Stimulated activated memory B cell treated with anti-CD40 and anti-IgM and Interleukin-4, amounts not matched to agents 10 μg/mL and 1 μg/mL and 100 μg/mL, for 72 hours (primary cell): ENCODE data around the gene PRSS27.
A peak's percentile ranks its signal among the peaks of the same experiment; 100 is the strongest.

Experiments
- ATAC-seq: fragments of 150-1000 bp; cut with Tn5 transposase; 2 replicates; pipeline ENCODE4 v1.10.0; 2021
- H3K27ac Mint-ChIP-seq: one replicate; pipeline ENCODE4 v1.8.0; 2022; ENCODE audit warnings: mild to moderate bottlenecking, mixed read lengths
- H3K27me3 Mint-ChIP-seq: one replicate; pipeline ENCODE4 v1.8.0; 2022; ENCODE audit warnings: mixed read lengths
- H3K36me3 Mint-ChIP-seq: one replicate; pipeline ENCODE4 v1.8.0; 2022; ENCODE audit warnings: mixed read lengths
- H3K4me1 Mint-ChIP-seq: one replicate; pipeline ENCODE4 v1.8.0; 2022; ENCODE audit warnings: mixed read lengths
- H3K4me3 Mint-ChIP-seq: one replicate; pipeline ENCODE4 v1.8.0; 2022; ENCODE audit warnings: mild to moderate bottlenecking, moderate library complexity, mixed read lengths
- H3K9me3 Mint-ChIP-seq: one replicate; pipeline ENCODE4 v1.8.0; 2022; ENCODE audit warnings: mixed read lengths

The PRSS27 gene

DNA sequence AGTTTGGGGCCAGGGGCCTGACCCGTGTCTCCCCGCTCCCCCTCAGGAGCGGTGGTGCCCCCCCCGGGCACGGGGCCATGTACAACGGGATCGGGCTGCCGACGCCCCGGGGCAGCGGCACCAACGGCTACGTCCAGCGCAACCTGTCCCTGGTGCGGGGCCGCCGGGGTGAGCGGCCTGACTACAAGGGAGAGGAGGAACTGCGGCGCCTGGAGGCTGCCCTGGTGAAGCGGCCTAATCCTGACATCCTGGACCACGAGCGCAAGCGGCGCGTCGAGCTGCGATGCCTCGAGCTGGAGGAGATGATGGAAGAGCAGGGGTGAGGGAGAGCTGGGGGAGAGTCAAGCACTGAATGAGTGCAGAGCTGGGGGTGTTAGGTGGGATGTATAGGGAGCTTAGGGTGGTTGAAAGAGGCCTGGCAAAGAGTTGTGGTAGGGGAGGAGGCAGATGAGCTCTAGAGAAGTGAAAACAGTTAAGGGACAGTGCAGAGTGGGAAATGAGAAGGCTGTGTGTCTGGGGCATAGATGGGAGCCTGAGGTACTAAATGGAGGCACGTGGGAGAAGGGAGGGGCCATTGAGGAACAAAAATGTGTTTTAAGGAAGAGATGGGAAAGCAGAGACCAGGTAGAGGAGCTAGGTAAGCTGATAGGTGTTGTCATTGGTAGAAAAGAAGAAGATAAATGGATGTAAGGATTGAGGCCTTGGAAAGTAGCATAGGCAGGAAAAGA lies 36.4 kb upstream of the PRSS27 start:
- H3K27me3 Mint-ChIP-seq = no peaks in the 10 kb centered on the region

GRCh38 chr16:2755158-2755557 lies 35.1 kb upstream of the PRSS27 start:
- Mint-ChIP-seq H3K4me3 (peak overlapping the region; percentile 89), H3K27ac (peak overlapping the region; percentile 99), H3K36me3 (peaks cover 76% of the 10 kb centered on the region), H3K4me1 (peaks cover 64% of the 10 kb centered on the region), H3K27me3 (no peaks in the 10 kb centered on the region), H3K9me3 (peaks cover 5% of the 10 kb centered on the region)
- no peak for ATAC-seq

More for the DNA sequence above, 36.4 kb upstream of the PRSS27 start:
- peaks cover 81% of the 10 kb centered on the region for H3K36me3 Mint-ChIP-seq
- no peak for ATAC-seq
- H3K4me3 Mint-ChIP-seq = peak overlapping the region; percentile 1
- H3K27ac Mint-ChIP-seq = peak overlapping the region; percentile 1
- peaks cover 58% of the 10 kb centered on the region for H3K4me1 Mint-ChIP-seq
- peaks cover under 1% of the 10 kb centered on the region for H3K9me3 Mint-ChIP-seq

DNA sequence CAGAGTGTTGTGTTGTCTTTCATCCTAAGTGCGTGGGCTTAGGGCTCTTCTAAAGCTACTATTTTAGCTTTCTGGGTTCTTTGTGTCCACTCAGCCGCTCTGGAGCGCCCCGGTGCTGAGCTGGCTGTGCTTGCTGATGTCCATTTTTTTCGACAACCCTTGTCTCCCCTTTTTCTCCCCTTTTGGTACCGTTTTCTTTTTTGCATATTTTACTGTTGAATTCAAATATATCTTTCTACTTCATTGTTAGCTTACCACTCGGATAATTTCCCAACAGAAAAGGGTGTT lies 33.7 kb upstream of the PRSS27 start:
- Mint-ChIP-seq H3K4me3 (peak overlapping the region; percentile 89), H3K27ac (peak overlapping the region; percentile 99), H3K36me3 (peaks cover 70% of the 10 kb centered on the region), H3K27me3 (no peaks in the 10 kb centered on the region), H3K4me1 (peaks cover 64% of the 10 kb centered on the region), H3K9me3 (peaks cover 5% of the 10 kb centered on the region)
- ATAC-seq = no peak

GRCh38 chr16:2752850-2753732 lies 33.1 kb upstream of the PRSS27 start:
- H3K27me3 Mint-ChIP-seq = no peaks in the 10 kb centered on the region
- H3K36me3 Mint-ChIP-seq = peaks cover 65% of the 10 kb centered on the region
- peak; percentile 74 for ATAC-seq
- peaks cover 64% of the 10 kb centered on the region for H3K4me1 Mint-ChIP-seq
- H3K9me3 Mint-ChIP-seq = peaks cover 5% of the 10 kb centered on the region
- H3K27ac Mint-ChIP-seq = peak overlapping the region; percentile 99
- peak overlapping the region; percentile 95 for H3K4me3 Mint-ChIP-seq

DNA sequence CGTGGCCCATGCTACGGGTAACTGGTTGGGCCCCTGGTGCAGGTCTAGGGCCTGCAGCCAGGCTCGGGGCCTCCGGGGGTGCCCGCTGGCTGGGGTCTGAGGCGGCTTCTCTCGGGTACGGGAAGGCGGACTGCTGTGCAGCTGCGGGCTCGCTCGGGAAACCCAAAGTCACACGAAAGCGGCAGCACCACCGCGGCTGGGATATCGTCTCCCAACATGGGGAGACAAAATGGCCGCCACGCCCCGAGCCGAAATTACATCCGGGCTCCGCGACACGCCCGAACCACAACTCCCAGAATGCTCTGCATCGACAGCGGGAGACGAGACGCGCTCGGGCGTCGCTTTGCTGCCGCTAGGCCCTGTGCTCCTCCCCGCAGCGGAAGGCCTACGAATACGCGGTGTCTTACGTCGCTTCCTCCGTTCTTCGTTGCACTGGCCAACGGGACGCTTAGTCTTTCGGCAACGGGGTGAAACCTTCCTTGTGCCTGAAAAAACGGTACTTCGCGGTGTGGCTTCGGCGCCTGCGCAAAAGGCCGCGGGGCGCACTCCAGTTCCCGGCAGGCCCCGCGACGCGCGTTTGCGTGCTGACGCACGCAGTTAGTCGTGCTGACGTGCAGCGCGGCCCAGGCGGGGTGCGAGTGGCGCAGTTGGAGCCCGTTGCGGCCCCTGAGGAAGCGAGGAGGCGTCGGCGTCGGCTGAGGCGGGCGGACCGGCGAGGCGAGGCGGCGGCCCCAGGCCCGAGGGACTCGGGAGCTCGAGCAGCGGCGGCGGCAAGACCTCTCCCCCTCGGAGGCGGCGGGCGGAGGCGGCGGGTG lies 32.2 kb upstream of the PRSS27 start, which contains the start of gene SRRM2:
Gene SRRM2 (plus strand): TSS at position 604 of the 815 bp plus-strand sequence. CDS start 3,727 bp downstream, outside the sequence.
- Mint-ChIP-seq H3K4me1 (peaks cover 57% of the 10 kb centered on the region), H3K4me3 (peak within 1 kb of the TSS; percentile 95), H3K27ac (peak within 1 kb of the TSS; percentile 99), H3K9me3 (peaks cover 5% of the 10 kb centered on the region), H3K36me3 (peaks cover 56% of the 10 kb centered on the region), H3K27me3 (no peaks in the 10 kb centered on the region)
- ATAC-seq = peak; percentile 96

- Mint-ChIP-seq H3K4me1 (peaks cover 50% of the 10 kb centered on the region), H3K9me3 (peaks cover 5% of the 10 kb centered on the region), H3K27ac (peak overlapping the region; percentile 99), H3K36me3 (peaks cover 50% of the 10 kb centered on the region), H3K27me3 (no peaks in the 10 kb centered on the region), H3K4me3 (peak overlapping the region; percentile 95)
- peak; percentile 73 for ATAC-seq
These were observed 31.6 kb upstream of the PRSS27 start for GRCh38 chr16:2751577-2752034.

DNA sequence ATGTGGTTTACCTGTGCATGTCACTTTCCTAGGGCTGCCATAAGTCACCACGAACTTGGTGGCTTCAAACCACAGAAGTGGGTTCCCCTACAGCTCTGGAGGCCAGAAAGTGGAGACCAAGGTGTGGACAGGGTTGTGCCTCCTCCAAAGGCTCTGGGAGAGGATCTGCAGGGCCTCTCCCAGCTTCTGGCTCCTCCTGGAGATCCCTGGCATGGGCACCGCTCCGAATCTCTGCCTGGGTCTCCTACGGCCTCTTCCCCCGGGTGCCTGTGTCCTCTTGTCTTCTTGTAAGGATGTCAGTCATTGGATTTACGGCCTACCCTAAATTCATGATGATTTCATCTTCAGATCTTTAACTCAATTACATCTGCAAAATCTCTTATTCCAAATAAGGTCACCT lies 29.9 kb upstream of the PRSS27 start:
- H3K9me3 Mint-ChIP-seq = peaks cover 5% of the 10 kb centered on the region
- H3K27ac Mint-ChIP-seq = peak overlapping the region; percentile 99
- H3K4me1 Mint-ChIP-seq = peaks cover 34% of the 10 kb centered on the region
- H3K27me3 Mint-ChIP-seq = no peaks in the 10 kb centered on the region
- peaks cover 33% of the 10 kb centered on the region for H3K36me3 Mint-ChIP-seq
- peak overlapping the region; percentile 38 for H3K4me3 Mint-ChIP-seq
- ATAC-seq = no peak

DNA sequence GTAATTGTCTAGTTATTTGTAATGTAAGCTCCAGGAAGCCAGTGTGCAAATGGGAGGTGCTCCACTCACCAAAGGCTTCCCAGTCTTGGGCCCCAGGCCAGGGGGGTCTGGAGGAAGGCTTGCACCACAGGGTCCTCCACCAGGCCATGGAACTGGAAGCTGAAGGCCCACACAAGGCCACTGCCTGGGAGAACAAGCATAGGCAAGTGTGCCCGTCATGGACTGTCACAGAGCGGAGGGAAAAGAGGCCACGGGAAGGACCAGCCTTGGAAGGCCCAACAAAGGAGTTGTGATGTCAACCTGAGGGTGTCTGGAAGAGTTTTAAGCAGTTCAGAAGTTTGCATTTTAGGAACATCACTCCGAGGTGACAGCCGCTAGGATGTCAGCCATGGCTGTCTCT lies 29.5 kb upstream of the PRSS27 start:
- peaks cover 5% of the 10 kb centered on the region for H3K9me3 Mint-ChIP-seq
- H3K36me3 Mint-ChIP-seq = peaks cover 31% of the 10 kb centered on the region
- H3K4me1 Mint-ChIP-seq = peaks cover 29% of the 10 kb centered on the region
- H3K4me3 Mint-ChIP-seq = no peak overlapping the region
- no peak overlapping the region for H3K27ac Mint-ChIP-seq
- H3K27me3 Mint-ChIP-seq = no peaks in the 10 kb centered on the region
- no peak for ATAC-seq

DNA sequence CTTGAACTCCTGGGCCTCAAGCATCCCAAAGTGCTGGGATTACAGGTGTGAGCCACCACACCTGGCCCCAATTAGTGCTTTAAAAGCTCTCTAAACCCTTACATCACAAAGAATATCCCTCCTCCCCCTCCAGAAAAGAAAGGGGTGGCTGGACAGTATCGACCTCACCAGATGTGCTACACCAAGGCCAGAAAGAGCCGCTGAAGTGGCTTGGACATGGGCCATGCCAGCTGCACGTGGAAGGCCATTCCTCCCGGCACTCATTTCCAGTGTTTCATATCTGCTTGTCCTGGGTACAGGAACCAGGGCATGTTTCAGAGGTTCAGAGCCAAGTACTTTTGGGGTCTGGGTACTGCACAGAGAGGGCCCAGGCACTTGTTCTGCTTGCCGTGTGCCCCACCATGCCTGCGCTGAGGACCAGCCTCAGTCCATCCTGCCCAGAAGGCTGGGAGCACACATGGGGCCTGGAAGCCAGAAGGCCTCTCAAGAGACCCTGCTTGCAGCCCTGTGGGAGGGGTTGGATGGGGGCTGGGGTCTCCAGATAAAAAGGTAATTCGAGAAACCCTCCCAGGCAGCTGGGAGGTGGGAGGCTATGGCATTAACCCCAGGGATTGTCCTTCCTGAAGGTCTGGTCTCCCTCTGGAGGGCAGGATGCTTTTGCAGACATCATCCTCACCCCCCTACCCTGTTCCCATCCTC lies 28.9 kb upstream of the PRSS27 start:
- Mint-ChIP-seq H3K4me3 (no peak overlapping the region), H3K36me3 (peaks cover 25% of the 10 kb centered on the region), H3K27me3 (no peaks in the 10 kb centered on the region), H3K9me3 (peaks cover 5% of the 10 kb centered on the region), H3K27ac (no peak overlapping the region), H3K4me1 (peaks cover 23% of the 10 kb centered on the region)
- ATAC-seq = no peak

GRCh38 chr16:2745961-2746360 lies 25.9 kb upstream of the PRSS27 start:
- peaks cover 2% of the 10 kb centered on the region for H3K27me3 Mint-ChIP-seq
- peaks cover 7% of the 10 kb centered on the region for H3K4me1 Mint-ChIP-seq
- no peaks in the 10 kb centered on the region for H3K9me3 Mint-ChIP-seq
- H3K4me3 Mint-ChIP-seq = no peak overlapping the region
- H3K27ac Mint-ChIP-seq = no peak overlapping the region
- ATAC-seq = no peak
- peaks cover 13% of the 10 kb centered on the region for H3K36me3 Mint-ChIP-seq

DNA sequence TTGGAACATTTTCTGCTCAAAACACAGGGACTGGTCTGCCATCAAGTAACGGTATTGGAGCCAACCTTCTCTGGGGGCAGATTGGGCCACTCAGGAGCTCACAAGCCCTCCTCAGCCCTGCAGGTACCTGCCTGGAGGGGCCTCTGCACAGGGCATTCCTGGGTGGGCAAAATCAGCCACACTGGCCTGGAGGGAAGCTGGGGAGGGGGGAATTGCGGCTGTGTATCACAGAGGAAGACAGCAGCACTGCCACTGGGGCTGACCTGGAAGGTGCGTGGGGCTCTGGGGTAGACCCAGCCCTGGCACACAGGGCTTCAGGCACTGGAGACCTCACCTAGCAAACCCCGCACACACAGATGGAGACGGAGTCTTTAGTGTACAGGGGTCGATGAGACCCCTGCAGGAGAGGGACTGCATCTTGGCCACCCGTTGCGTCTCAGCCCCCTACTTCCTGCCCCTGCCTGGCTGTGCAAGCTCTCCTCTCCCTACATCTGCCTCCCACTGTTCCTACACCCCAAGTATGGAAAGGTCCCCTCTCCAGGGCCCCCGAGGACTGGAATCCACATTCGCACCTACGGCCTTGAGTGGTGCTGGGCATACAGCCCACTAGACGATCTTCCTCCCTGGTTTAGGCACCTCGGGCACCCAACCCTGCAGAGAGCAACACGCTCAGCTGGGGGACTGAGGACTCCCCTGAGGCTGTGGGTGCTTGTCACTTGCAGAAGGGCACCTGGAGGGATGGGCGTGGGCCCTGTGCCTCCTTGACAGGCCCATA lies 25.3 kb upstream of the PRSS27 start:
- ATAC-seq = no peak
- Mint-ChIP-seq H3K4me1 (peaks cover 6% of the 10 kb centered on the region), H3K27me3 (peaks cover 9% of the 10 kb centered on the region), H3K36me3 (peaks cover 11% of the 10 kb centered on the region), H3K27ac (no peak overlapping the region), H3K4me3 (no peak overlapping the region), H3K9me3 (no peaks in the 10 kb centered on the region)

DNA sequence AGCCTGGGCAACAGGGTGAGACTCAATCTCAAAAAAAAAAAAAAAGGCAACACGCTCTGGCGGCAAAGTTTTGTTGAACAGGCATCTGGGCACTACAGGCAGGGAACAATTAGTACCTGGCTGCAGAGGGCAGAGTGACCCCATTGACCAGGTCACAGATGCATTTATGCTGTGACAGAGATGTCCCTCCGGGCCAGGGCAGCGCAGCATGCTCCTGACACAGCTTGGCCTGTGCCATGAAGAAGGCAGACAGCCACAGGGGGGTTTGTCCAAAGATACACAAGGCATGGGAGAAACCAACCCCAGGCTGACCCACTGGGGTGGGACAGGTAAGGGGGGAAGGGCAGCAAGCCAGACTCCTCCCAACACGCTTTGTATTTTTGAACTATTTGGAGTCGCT lies 24.7 kb upstream of the PRSS27 start:
- ATAC-seq = no peak
- Mint-ChIP-seq H3K9me3 (no peaks in the 10 kb centered on the region), H3K4me3 (no peak overlapping the region), H3K4me1 (no peaks in the 10 kb centered on the region), H3K27me3 (peaks cover 14% of the 10 kb centered on the region), H3K27ac (no peak overlapping the region), H3K36me3 (peaks cover 5% of the 10 kb centered on the region)

DNA sequence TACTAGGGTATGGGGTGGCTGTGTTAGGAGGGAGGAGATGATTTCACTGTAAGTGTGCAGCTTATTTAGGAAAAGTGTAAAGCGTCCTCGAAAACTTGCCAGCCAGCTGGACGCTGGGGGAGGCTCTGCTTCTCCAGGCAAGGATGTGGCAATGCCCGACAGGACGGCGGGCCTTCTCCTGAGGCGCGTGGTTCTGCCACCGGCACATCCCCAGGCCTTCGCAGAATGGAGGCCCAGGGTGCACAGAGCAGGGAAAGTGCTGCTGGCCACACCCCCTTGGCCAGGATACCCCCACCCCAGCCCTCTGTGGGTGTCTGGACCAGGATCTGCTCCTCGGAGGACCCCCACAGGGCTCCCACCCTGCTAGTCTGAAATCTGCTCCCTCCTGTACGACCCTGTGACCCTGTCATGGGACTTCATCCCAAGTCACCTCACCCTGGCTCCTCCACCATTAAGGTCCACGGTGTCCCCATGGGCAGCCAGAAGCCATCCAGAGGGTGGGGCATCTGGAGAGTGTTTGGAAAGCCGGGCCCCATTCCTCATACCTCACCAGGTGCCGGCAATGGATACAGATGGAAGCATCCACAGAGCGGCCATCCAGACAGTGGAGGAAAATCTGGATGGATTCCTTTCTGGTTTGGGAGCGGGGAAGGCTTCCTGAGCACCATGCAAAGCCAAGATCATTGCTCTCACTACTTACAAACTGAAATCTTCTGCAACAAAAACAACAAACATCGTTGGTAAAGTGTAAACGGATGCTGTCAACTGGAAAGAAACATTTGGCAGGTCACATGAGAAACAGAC lies 23.2 kb upstream of the PRSS27 start:
- Mint-ChIP-seq H3K4me3 (no peak overlapping the region), H3K36me3 (no peaks in the 10 kb centered on the region), H3K4me1 (no peaks in the 10 kb centered on the region), H3K27me3 (peaks cover 19% of the 10 kb centered on the region), H3K9me3 (no peaks in the 10 kb centered on the region), H3K27ac (no peak overlapping the region)
- no peak for ATAC-seq
